GM19468 (cell line): ENCODE results near the gene ALG14.

Experiments
- ATAC-seq: cut with Tn5 transposase; IDR thresholded peaks from one replicate; pipeline ENCODE4 v1.9.1; 2021; ENCODE audit warnings: mild to moderate bottlenecking, moderate library complexity, moderate number of reproducible peaks; ENCODE audit not compliant: unreplicated experiment; ENCODE audit errors: extremely low read depth

Gene ALG14

GRCh38 chr1:95089650-95090287, 17.0 kb upstream of the ALG14 start:
- ATAC-seq: no peak

GRCh38 chr1:95088303-95088702, 15.6 kb upstream of the ALG14 start:
- no peak for ATAC-seq

DNA sequence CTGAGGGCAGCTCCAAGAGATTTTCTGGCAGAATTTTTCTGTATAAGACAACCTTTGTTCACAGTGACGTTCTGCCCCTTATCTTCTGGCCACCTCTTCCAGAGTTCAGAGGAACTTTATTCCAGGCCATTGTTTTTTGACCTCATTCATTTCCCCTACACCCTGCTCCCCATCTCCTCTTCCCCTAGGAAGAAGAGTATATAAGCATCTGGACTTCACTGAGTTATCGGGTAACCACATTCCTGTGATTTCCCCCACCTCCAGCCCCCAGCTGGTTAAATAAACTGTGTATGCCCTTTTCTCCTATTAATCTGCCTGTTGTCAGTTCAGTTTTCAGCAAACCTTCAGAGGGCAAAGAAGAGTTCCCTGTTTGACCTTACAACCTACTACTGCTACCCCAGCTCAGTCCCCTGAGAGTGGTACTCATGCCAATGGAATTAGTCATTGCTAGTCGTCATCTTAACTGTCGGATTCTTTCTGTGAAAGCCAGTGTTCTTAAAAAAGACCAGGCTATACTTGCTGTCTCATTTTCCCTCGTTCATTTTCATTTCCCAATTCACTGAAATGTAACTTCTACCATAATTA, 14.3 kb upstream of the ALG14 start:
- no peak for ATAC-seq

- ATAC-seq: no peak
Measured at GRCh38 chr1:95085376-95085775, 12.6 kb upstream of the ALG14 start.

GRCh38 chr1:95084317-95085176, 11.8 kb upstream of the ALG14 start:
- ATAC-seq: no peak

DNA sequence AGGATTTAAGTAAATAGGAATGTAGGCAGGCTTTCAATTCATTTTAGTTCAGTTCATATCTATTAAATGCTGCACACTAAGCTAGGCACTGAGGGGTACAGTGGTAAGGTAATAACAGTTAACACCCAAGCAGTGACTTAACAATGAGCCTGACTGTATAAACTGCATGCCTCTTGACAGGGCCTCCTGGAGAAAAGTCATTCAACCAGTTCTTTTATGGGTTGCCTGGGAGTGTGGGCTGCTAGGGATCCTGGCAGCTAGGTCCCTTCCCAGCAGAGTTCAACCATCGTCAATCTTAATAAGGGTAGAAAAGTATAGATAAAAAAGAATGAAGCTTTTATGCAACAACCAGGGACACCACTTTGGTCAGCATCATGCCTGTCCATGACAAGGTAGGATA, 8.1 kb upstream of the ALG14 start:
- ATAC-seq: no peak

- ATAC-seq: no peak
Measured at GRCh38 chr1:95080446-95080845, 7.7 kb upstream of the ALG14 start.

GRCh38 chr1:95076034-95076433, 3.3 kb upstream of the ALG14 start:
- no peak for ATAC-seq

- no peak for ATAC-seq
Measured at GRCh38 chr1:95073446-95073845, 695 bp upstream of the ALG14 start.

- ATAC-seq: no peak
Measured at GRCh38 chr1:95072117-95072516, 634 bp downstream of the ALG14 start.

- ATAC-seq: no peak
Measured at GRCh38 chr1:95071539-95071938, 1.2 kb downstream of the ALG14 start.

DNA sequence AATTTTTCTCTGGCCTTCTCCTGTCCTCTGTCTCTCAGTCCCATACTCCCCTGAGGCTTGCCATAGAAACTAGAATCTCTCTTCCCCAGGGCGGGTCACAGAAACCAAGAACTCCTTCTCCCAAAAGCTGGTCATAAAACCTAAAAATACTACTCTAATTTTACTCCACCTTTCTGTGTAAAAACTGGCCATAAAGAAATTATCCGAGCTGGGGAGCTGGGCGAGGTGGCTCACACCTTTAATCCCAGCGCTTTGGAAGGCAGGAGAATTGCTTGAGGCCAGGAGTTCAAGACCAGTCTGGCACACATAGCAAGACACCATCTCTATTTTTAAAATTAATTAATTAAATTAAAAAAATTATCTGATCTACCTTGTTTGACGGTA, 3.0 kb downstream of the ALG14 start:
- no peak for ATAC-seq

GRCh38 chr1:95068956-95069709, 3.6 kb downstream of the ALG14 start:
- ATAC-seq: no peak

DNA sequence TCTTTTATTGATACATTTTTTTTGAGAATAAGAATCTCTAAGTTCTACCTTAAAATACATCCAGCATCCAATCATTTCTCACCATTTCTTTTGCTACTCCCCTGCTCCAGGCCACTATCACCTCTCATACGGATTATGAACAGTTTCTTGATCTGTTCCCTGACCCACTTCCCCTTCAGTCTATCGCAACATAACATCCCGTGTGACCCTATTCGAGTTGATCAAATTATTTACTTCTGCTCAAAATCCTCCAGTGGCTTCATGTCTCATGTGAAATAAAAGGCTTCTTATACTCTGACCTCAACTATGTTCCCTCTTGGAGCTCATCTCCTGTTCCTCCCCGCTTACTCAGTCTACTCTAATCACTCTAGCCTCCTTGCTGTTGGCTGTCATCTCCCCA, 5.2 kb downstream of the ALG14 start:
- ATAC-seq: no peak

- ATAC-seq: no peak
Measured at GRCh38 chr1:95067062-95067461, 5.7 kb downstream of the ALG14 start.

DNA sequence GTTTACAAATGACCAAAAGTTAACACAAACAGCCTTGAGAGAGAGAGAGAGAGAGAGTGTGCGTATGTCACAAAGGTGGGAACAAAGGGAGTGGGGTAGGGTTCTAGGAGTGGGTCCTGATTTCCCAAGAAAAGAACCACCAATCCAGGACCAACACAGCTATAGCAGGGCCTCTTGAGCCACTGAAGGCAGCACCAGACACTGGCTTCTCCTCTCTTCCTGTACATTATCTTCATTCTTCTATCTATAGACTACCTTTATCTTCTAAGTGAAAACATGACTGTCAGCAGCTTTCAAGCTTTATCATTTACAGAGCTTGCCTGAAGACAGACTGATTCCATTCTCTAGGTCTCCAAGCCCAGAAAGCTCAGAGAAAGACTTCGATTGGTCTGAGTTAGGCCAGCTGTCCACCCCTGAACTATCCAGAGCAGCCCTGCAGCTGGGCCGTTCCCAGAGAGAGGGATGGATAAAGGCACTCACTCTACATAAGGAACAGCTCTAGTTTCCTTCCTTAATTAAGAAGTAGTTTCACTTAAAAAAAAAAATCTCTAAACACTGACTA, 11.2 kb downstream of the ALG14 start:
- no peak for ATAC-seq

GRCh38 chr1:95058974-95059373, 13.8 kb downstream of the ALG14 start:
- no peak for ATAC-seq

DNA sequence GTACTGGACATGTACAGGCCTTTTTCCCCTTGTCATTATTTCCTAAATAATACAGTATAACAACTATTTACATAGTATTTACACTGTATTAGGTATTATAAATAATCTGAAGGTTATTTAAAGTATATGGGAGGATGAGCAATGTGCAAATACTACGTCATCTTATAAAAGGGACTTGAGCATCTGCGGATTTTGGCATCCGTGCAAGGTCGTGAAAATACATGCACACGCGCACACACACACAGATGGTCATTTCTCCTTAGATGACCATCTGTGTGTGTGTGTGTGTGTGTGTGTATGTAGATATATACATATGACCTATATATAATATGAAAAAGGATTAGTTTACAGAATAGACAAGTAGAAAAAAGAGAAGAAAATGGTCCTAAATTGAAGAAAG, 15.4 kb downstream of the ALG14 start:
- ATAC-seq: no peak

GRCh38 chr1:95049935-95050334, 22.8 kb downstream of the ALG14 start:
- ATAC-seq: no peak

DNA sequence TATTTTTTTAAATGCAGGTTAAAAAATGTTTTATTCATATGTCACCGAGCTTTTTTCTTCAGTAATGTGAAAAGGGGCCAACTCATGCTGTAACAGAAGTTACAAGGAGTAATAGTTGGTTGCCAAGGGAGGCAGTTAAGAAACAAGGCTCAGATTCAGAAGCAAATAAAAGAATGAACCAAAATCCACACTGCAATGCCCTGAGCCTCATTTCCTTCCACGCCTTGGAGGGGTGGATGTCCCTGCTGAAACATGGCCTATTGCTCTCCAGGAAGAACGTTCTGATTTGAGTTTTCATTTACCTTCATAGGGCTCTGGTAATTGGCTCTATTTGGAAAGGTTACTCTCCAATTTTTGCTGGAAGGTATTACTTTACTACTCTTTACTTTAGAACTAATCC, 24.4 kb downstream of the ALG14 start:
- ATAC-seq: no peak
